A673 (cell line): ENCODE measurements around the gene MEF2C. TPM values are rescaled to one million over a fixed set of nuclear protein-coding genes. Genes with fewer than 3 reads are reported as not detected.
"Not testable (repeated sequence)": the region's sequence is repeated elsewhere in the genome, so short reads cannot be mapped to it uniquely, and the experiment has no call there.

Experiments
- BruUV-seq: library from RNA; stranded (reverse); fragments of 400-500 nt; replicated peaks from 2 replicates; lab custom pipeline; 2021; lab: Mats Ljungman, UMichigan
- CTCF ChIA-PET: fragments of 300-600 bp; sonication (Branson Sonifier 250); formaldehyde crosslinking; loops from one replicate; lab custom pipeline; 2022; ENCODE audit warnings: antibody characterized with exemption; lab: Charles Lee
- POLR2A ChIA-PET: fragments of 300-600 bp; sonication (Branson Sonifier 250); formaldehyde crosslinking; loops from one replicate; lab custom pipeline; 2022; ENCODE audit warnings: antibody characterized with exemption; ENCODE audit not compliant: low non-redundant PET; lab: Charles Lee
- DNase-seq: peaks from one replicate; pipeline ENCODE4 v3.0.0-alpha.2; 2015; ENCODE audit warnings: low spot score
- H3K27ac ChIP-seq: fragments of 200-600 bp; sonication (generic); 2 replicates; pipeline ENCODE4 v1.5.1; 2016; ENCODE audit warnings: mixed run types, low read depth, mild to moderate bottlenecking, mixed read lengths, antibody characterized with exemption, low read length; ENCODE audit not compliant: poor library complexity, severe bottlenecking
- H3K27me3 ChIP-seq: fragments of 200-600 bp; sonication (generic); replicated peaks from 2 replicates; pipeline ENCODE4 v1.6.1; 2017; ENCODE audit warnings: mixed run types, low read depth, mild to moderate bottlenecking, mixed read lengths, antibody characterized with exemption, low read length; ENCODE audit not compliant: insufficient read depth, poor library complexity
- H3K36me3 ChIP-seq: fragments of 200-600 bp; sonication (generic); 2 replicates; pipeline ENCODE4 v1.6.1; 2016; ENCODE audit warnings: mixed run types, mild to moderate bottlenecking, mixed read lengths, antibody characterized with exemption, low read length; ENCODE audit not compliant: insufficient read depth, poor library complexity, severe bottlenecking
- H3K4me1 ChIP-seq: fragments of 200-600 bp; sonication (generic); 2 replicates; pipeline ENCODE4 v1.6.1; 2017; ENCODE audit warnings: mixed run types, mild to moderate bottlenecking, mixed read lengths, antibody characterized with exemption, low read length; ENCODE audit not compliant: insufficient read depth, poor library complexity, severe bottlenecking
- H3K4me3 ChIP-seq: fragments of 200-600 bp; sonication (generic); 2 replicates; pipeline ENCODE4 v1.5.1; 2016; ENCODE audit warnings: low read depth, mixed run types, mild to moderate bottlenecking, mixed read lengths, low read length; ENCODE audit not compliant: poor library complexity, severe bottlenecking
- H3K9me3 ChIP-seq: fragments of 200-600 bp; sonication (generic); 2 replicates; pipeline ENCODE4 v1.6.1; 2016; ENCODE audit warnings: mixed run types, low read depth, mild to moderate bottlenecking, mixed read lengths, antibody characterized with exemption, low read length; ENCODE audit not compliant: poor library complexity, severe bottlenecking
- CTCF ChIP-seq: fragments of 300-800, 200-600 bp; sonication (generic); conservative IDR thresholded peaks from 2 replicates; pipeline ENCODE4 v1.5.1; 2017; ENCODE audit warnings: low read depth, mild to moderate bottlenecking, antibody characterized with exemption, low read length, moderate library complexity, mixed read lengths
- EZH2 ChIP-seq: fragments of 200-600 bp; sonication (generic); IDR thresholded peaks from 2 replicates; pipeline ENCODE4 v1.6.1; 2017; ENCODE audit warnings: borderline replicate concordance, low read depth, mild to moderate bottlenecking, mixed read lengths, antibody characterized with exemption, low read length; ENCODE audit not compliant: poor library complexity, severe bottlenecking
- intact Hi-C: fragments of 100-400 bp; cut with micrococcal nuclease; formaldehyde crosslinking; loops from one replicate; pipeline ENCODE4 v1.10.0; 2022; ENCODE audit not compliant: unreplicated experiment
- total RNA-seq: library from RNA; stranded (reverse); gene quantifications from 2 replicates; pipeline ENCODE4 v1.2.3, GENCODE V29; 2021

MEF2C gene
- total RNA-seq, 1 experiment from 2014 or later = 2.0 TPM

GRCh38 chr5:88803309-88803708 is 79.7 kb downstream of the MEF2C start:
- Histone ChIP-seq H3K4me1 (no peaks in the 10 kb centered on the region), H3K36me3 (no peaks in the 10 kb centered on the region), H3K27me3 (no peaks in the 10 kb centered on the region), H3K9me3 (no peaks in the 10 kb centered on the region), H3K4me3 (no peak overlapping the region), H3K27ac (no peak overlapping the region)
- ChIA-PET CTCF (no interaction called here), POLR2A (no interaction called here)
- no peak for DNase-seq
- intact Hi-C loops = no loop called here
- no peak for TF ChIP-seq CTCF
- no peak for TF ChIP-seq EZH2
- BruUV-seq = no TSS peak

GRCh38 chr5:88799938-88800535 is 82.9 kb downstream of the MEF2C start:
- Histone ChIP-seq H3K9me3 (no peaks in the 10 kb centered on the region), H3K27me3 (no peaks in the 10 kb centered on the region), H3K4me1 (no peaks in the 10 kb centered on the region), H3K4me3 (no peak overlapping the region), H3K27ac (no peak overlapping the region), H3K36me3 (no peaks in the 10 kb centered on the region)
- DNase-seq = no peak
- intact Hi-C loops = no loop called here
- ChIA-PET CTCF (no interaction called here), POLR2A (no interaction called here)
- BruUV-seq = no TSS peak
- TF ChIP-seq EZH2 (no peak), CTCF (no peak)

- DNase-seq, POLR2A ChIA-PET, H3K27ac ChIP-seq, H3K4me3 ChIP-seq, H3K9me3 ChIP-seq, H3K27me3 ChIP-seq, H3K4me1 ChIP-seq, CTCF ChIA-PET, BruUV-seq, H3K36me3 ChIP-seq, intact Hi-C loops: not testable (repeated sequence)
These were observed 84.1 kb downstream of the MEF2C start for GRCh38 chr5:88798933-88799332.

- H3K36me3 ChIP-seq, H3K4me3 ChIP-seq, H3K4me1 ChIP-seq, H3K27ac ChIP-seq, intact Hi-C loops, POLR2A ChIA-PET, H3K27me3 ChIP-seq, CTCF ChIA-PET, DNase-seq, H3K9me3 ChIP-seq, BruUV-seq: not testable (repeated sequence)
These were observed 89.2 kb downstream of the MEF2C start for GRCh38 chr5:88793797-88794196.
